Brain pericyte (primary cell): ENCODE results near the gene RABGGTA.
"Not testable (repeated sequence)": the region's sequence is repeated elsewhere in the genome, so short reads cannot be mapped to it uniquely, and the experiment has no call there.

Experiments used
- DNase-seq: peaks from one replicate; pipeline ENCODE4 v3.0.0-alpha.2; 2012; ENCODE audit warnings: low read depth, low spot score

Gene RABGGTA

GRCh38 chr14:24261256-24261968, 10.0 kb downstream of the RABGGTA start:
- DNase-seq: no peak

- DNase-seq: no peak
Measured at GRCh38 chr14:24260780-24261157, 10.6 kb downstream of the RABGGTA start.

- DNase-seq: no peak
Measured at GRCh38 chr14:24260026-24260779, 11.2 kb downstream of the RABGGTA start.

GRCh38 chr14:24259282-24260025, 11.9 kb downstream of the RABGGTA start:
- DNase-seq: no peak

GRCh38 chr14:24258548-24259265, 12.7 kb downstream of the RABGGTA start:
- no peak for DNase-seq

- DNase-seq: no peak
Measured at GRCh38 chr14:24258119-24258518, 13.3 kb downstream of the RABGGTA start.

- no peak for DNase-seq
Measured at GRCh38 chr14:24256960-24257359, 14.4 kb downstream of the RABGGTA start.

- DNase-seq: no peak
Measured at GRCh38 chr14:24255931-24256711, 15.3 kb downstream of the RABGGTA start.

GRCh38 chr14:24255438-24255837, 16.0 kb downstream of the RABGGTA start:
- DNase-seq: no peak

- no peak for DNase-seq
Measured at GRCh38 chr14:24254630-24255392, 16.6 kb downstream of the RABGGTA start.

- no peak for DNase-seq
Measured at GRCh38 chr14:24253936-24254335, 17.5 kb downstream of the RABGGTA start.

GRCh38 chr14:24252289-24253124, 18.9 kb downstream of the RABGGTA start:
- no peak for DNase-seq

- no peak for DNase-seq
Measured at GRCh38 chr14:24251880-24252288, 19.5 kb downstream of the RABGGTA start.

GRCh38 chr14:24250354-24250753, 21.0 kb downstream of the RABGGTA start:
- DNase-seq: no peak

GRCh38 chr14:24249230-24250021, 22.0 kb downstream of the RABGGTA start:
- DNase-seq: no peak

GRCh38 chr14:24247422-24247821, 24.0 kb downstream of the RABGGTA start:
- DNase-seq: no peak

GRCh38 chr14:24246765-24247212, 24.6 kb downstream of the RABGGTA start:
- DNase-seq: no peak

GRCh38 chr14:24245350-24245749, 26.0 kb downstream of the RABGGTA start:
- DNase-seq: not testable (repeated sequence)
